ENCODE results near the gene RTKN. TPM values are rescaled to one million over a fixed set of nuclear protein-coding genes. Genes with fewer than 3 reads are reported as not detected.
"Not testable (repeated sequence)": the region's sequence is repeated elsewhere in the genome, so short reads cannot be mapped to it uniquely, and the experiment has no call there.

RTKN gene, protein sequence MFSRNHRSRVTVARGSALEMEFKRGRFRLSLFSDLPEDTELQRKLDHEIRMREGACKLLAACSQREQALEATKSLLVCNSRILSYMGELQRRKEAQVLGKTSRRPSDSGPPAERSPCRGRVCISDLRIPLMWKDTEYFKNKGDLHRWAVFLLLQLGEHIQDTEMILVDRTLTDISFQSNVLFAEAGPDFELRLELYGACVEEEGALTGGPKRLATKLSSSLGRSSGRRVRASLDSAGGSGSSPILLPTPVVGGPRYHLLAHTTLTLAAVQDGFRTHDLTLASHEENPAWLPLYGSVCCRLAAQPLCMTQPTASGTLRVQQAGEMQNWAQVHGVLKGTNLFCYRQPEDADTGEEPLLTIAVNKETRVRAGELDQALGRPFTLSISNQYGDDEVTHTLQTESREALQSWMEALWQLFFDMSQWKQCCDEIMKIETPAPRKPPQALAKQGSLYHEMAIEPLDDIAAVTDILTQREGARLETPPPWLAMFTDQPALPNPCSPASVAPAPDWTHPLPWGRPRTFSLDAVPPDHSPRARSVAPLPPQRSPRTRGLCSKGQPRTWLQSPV
- polyA plus RNA-seq (2013, experiment 1 of 4), result 41.6 TPM
- 39.2 TPM for polyA plus RNA-seq (2013, experiment 2 of 4)
- 35.6 TPM for polyA plus RNA-seq (2013, experiment 3 of 4)
- polyA plus RNA-seq (2013, experiment 4 of 4), result 42.6 TPM

DNA sequence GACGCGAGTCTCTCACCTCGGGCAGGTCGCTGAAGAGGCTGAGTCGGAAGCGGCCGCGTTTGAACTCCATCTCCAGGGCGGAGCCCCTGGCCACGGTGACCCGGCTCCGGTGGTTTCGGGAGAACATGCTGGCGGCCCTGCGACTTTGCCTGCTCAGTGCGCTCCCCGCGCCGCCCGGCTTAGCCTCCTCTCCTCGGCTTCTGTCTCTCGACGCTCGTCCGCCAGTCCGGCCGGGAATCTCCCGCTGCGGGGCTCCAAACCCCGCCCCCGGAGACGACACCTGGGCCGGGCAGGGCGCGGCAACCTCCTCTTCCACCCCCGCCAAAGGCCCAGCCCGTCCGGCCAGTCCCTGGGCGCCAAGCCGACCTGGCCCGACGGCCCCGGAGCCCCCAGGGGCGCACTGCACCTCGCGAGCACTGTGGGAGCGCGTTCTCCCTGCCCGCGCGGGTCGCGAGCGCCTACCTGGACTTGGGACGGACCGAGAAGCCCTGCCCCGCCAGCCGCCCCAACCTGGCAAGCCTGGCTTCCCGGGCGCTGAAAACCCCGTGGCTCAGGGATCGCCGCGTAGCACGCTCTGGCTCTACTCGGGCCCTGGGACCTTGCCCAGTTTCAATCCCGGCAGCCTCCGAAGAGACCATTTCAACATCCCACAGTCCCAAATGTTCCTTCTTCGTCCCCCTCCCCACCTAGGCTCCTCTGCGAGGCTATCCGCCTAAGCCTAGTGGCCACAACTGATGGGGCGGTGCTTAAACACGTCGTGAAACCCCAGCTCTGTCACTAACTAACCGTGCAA is at the start of gene RTKN:
TSS of gene RTKN (minus strand) at position 248 of the 793 bp plus-strand sequence. CDS start at position 127, 121 bp downstream.
- peaks cover 27% of the 10 kb centered on the region for H3K4me1 ChIP-seq (ENCODE audit: control insufficient read depth, insufficient read depth, low read length)
- no peaks in the 10 kb centered on the region for H3K36me3 ChIP-seq (ENCODE audit: control insufficient read depth, insufficient read depth, low read length)
- peak within 1 kb of the TSS; percentile 97 for H3K27ac ChIP-seq (ENCODE audit: insufficient read depth, low read depth, low read length, poor library complexity, severe bottlenecking)
- H3K27me3 ChIP-seq (ENCODE audit: control insufficient read depth, insufficient read depth, low read length, poor library complexity, severe bottlenecking), result peaks cover 34% of the 10 kb centered on the region
- H3K9me3 ChIP-seq (ENCODE audit: control insufficient read depth, low read length), result no peaks in the 10 kb centered on the region
- H3K4me3 ChIP-seq (ENCODE audit: insufficient read depth, low read depth, low read length), result peak within 1 kb of the TSS; percentile 64
- WGBS, 2 experiments, result 0 to 1% methylated on average over 75 of the region's 75 CpGs

DNA sequence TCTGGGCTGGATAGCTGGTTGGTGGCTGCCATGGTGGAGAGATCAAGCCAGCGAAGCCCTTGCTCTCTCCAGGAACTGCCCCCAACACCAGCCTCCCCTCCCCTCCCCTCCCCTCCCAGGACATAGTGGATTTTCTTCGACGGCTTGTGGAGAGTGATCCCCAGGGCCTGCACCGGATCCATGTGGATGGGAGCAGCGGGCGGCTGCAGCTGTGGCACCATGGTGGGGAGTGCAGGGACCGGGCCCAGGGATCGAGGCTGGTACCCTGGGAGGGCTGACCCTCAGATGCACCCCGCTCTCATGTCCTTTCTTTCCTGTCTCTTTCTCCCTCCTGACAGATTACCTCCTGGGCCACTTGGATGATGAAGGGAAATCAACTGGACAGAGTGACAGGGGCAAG is 48.2 kb upstream of the RTKN start:
- 86 to 95% methylated on average over 8 to 9 of the region's 9 CpGs for WGBS, 2 experiments
- no peak overlapping the region for H3K27ac ChIP-seq (ENCODE audit: insufficient read depth, low read depth, low read length, poor library complexity, severe bottlenecking)
- no peaks in the 10 kb centered on the region for H3K4me1 ChIP-seq (ENCODE audit: control insufficient read depth, insufficient read depth, low read length)
- peaks cover 21% of the 10 kb centered on the region for H3K36me3 ChIP-seq (ENCODE audit: control insufficient read depth, insufficient read depth, low read length)
- no peaks in the 10 kb centered on the region for H3K9me3 ChIP-seq (ENCODE audit: control insufficient read depth, low read length)
- H3K27me3 ChIP-seq (ENCODE audit: control insufficient read depth, insufficient read depth, low read length, poor library complexity, severe bottlenecking), result no peaks in the 10 kb centered on the region
- H3K4me3 ChIP-seq (ENCODE audit: insufficient read depth, low read depth, low read length), result no peak overlapping the region

DNA sequence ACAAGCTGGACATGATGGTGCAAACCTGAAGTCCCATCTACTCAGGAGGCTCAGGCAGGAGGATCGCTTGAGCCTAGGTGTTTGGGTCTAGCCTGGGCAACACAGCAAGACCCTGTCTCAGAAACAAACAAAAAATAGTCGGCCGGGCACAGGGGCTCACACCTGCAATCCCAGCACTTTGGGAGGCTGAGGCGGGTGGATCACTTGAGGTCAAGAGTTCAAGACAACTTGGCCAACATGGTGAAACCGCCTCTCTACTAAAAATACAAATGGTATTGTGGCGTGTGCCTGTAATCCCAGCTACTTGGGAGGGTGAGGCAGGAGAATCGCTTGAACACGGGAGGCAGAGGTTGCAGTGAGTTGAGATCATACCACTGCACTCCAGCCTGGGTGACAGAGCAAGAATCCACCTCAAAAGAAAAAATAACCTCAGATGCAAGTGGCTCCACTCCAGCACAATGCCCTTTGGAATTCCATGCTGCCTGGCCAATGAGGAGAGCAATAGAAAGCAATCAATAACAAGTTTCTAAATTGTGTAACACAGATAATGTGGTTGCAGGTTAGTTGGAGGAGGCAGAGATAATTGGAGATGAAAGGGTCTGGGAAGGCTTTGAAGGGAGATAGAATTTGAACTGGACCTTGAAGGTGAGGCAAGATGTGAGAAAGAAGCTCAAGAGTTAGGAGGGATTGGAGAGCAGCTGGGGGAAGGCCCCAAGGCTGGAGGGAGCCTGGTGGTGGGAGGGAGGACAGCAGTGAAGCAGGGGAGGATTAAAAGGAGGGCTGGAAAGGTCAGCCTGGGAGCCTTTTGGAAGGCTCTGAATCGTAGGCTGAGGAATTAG is 47.1 kb upstream of the RTKN start:
- Histone ChIP-seq H3K36me3 (ENCODE audit: control insufficient read depth, insufficient read depth, low read length) (peaks cover 21% of the 10 kb centered on the region), H3K4me1 (ENCODE audit: control insufficient read depth, insufficient read depth, low read length) (no peaks in the 10 kb centered on the region), H3K27ac (ENCODE audit: insufficient read depth, low read depth, low read length, poor library complexity, severe bottlenecking) (no peak overlapping the region), H3K9me3 (ENCODE audit: control insufficient read depth, low read length) (no peaks in the 10 kb centered on the region), H3K27me3 (ENCODE audit: control insufficient read depth, insufficient read depth, low read length, poor library complexity, severe bottlenecking) (no peaks in the 10 kb centered on the region), H3K4me3 (ENCODE audit: insufficient read depth, low read depth, low read length) (no peak overlapping the region)
- 91 to 92% methylated on average over 9 of the region's 9 CpGs for WGBS, 2 experiments

DNA sequence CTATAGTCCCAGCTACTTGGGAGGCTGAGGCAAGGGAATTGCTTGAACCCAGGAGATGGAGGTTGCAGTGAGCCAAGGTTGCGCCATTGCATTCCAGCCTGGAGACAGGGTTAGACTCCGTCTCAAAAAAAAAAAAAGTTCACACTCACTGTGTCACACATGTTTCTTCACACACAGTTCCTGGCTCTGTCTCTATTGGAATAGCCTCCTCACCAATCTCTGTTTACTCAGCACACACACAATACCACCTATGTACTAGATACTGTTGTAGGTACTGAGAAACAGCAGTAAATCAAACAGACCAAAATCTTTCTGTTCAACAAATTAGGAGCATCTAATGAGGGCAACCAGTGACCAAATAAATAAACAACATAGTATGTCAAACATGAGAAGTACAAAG is 44.4 kb upstream of the RTKN start:
- peaks cover 9% of the 10 kb centered on the region for H3K4me1 ChIP-seq (ENCODE audit: control insufficient read depth, insufficient read depth, low read length)
- H3K9me3 ChIP-seq (ENCODE audit: control insufficient read depth, low read length), result no peaks in the 10 kb centered on the region
- 98 to 100% methylated on average over 2 of the region's 2 CpGs for WGBS, 2 experiments
- no peaks in the 10 kb centered on the region for H3K27me3 ChIP-seq (ENCODE audit: control insufficient read depth, insufficient read depth, low read length, poor library complexity, severe bottlenecking)
- H3K27ac ChIP-seq (ENCODE audit: insufficient read depth, low read depth, low read length, poor library complexity, severe bottlenecking), result no peak overlapping the region
- no peak overlapping the region for H3K4me3 ChIP-seq (ENCODE audit: insufficient read depth, low read depth, low read length)
- peaks cover 13% of the 10 kb centered on the region for H3K36me3 ChIP-seq (ENCODE audit: control insufficient read depth, insufficient read depth, low read length)

DNA sequence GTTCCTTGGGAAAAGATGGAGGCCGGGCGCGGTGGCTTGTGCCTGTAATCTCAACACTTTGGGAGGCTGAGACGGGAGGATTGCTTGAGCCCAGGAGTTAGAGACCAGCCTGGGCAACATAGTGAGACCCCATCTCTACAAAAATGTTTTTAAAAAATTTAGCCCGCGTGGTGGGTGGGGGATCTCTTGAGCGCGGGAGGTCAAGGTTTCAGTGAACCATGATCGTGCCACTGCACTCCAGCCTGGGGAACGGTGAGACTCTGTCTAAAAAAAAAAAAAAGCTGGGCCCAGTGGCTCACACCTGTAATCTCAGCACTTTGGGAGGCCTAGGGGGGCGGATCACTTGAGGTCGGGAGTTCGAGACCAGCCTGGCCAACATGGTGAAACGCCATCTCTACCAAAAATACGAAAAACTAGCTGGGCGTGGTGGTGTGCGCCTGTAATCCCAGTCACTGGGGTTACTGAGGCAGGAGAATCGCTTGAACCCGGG is 42.0 kb upstream of the RTKN start:
- not testable (repeated sequence) for H3K9me3 ChIP-seq (ENCODE audit: control insufficient read depth, low read length); H3K27me3 ChIP-seq (ENCODE audit: control insufficient read depth, insufficient read depth, low read length, poor library complexity, severe bottlenecking); H3K36me3 ChIP-seq (ENCODE audit: control insufficient read depth, insufficient read depth, low read length); H3K27ac ChIP-seq (ENCODE audit: insufficient read depth, low read depth, low read length, poor library complexity, severe bottlenecking)
- H3K4me1 ChIP-seq (ENCODE audit: control insufficient read depth, insufficient read depth, low read length), result peaks cover 12% of the 10 kb centered on the region
- whole genome bisulfite sequencing, 2 experiments, result 89% methylated on average over 19 of the region's 19 CpGs
- peak overlapping the region; percentile 98 for H3K4me3 ChIP-seq (ENCODE audit: insufficient read depth, low read depth, low read length)

DNA sequence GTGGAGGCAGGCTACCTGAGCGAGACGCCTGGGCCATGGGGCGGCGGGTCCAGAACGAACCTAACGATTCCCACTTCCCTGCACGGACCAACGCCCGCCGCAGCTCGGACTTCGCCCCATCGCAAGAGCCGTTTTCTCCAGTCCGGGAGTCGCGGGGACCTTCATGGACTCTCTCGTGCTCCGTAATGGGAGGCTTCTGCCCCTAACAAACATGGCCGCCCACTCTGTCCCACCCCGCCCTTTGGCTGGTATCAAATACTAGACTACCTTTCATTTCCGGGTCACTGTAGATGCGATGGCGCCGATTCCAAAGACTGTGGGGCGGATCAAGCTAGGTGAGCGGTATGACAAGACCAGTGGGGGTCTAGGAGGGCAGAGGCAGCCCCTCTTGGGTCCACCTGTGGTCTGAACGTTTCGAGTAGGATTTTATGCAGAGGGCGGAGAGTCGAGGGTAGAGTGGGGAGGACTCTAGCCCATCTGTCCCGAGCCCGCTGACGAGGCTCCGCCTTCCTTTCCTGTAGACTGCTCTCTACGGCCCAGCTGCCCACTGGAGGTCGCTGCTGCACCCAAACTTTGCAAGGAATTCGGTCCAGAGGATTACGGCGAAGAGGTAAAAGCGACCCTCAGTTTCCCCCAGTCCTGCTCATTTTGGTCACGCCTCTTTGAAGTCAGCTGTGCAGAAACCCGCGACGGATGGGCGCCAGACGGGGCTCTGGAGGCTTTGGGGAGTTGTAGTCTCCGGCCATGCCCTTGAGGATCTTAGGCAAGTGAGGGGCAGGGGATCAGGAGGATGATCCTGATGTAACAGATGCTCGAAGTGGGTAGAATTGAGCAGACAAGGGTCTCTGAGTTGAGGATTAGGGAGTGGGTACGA is 41.3 kb upstream of the RTKN start, which contains the start of the genes CCDC142 and TTC31:
TSS of gene CCDC142 (minus strand) at position 198 of the 874 bp plus-strand sequence. CDS start at position 37, 161 bp downstream.
TSS of gene TTC31 (plus strand) at position 281 of the 874 bp plus-strand sequence. CDS start at position 296, 15 bp downstream.
- peak within 1 kb of the TSS; percentile 98 for H3K4me3 ChIP-seq (ENCODE audit: insufficient read depth, low read depth, low read length)
- WGBS, 2 experiments, result 2 to 3% methylated on average over 50 of the region's 50 CpGs
- no peaks in the 10 kb centered on the region for H3K9me3 ChIP-seq (ENCODE audit: control insufficient read depth, low read length)
- H3K36me3 ChIP-seq (ENCODE audit: control insufficient read depth, insufficient read depth, low read length), result no peaks in the 10 kb centered on the region
- H3K27me3 ChIP-seq (ENCODE audit: control insufficient read depth, insufficient read depth, low read length, poor library complexity, severe bottlenecking), result no peaks in the 10 kb centered on the region
- peak within 1 kb of the TSS; percentile 70 for H3K27ac ChIP-seq (ENCODE audit: insufficient read depth, low read depth, low read length, poor library complexity, severe bottlenecking)
- H3K4me1 ChIP-seq (ENCODE audit: control insufficient read depth, insufficient read depth, low read length), result peaks cover 12% of the 10 kb centered on the region

DNA sequence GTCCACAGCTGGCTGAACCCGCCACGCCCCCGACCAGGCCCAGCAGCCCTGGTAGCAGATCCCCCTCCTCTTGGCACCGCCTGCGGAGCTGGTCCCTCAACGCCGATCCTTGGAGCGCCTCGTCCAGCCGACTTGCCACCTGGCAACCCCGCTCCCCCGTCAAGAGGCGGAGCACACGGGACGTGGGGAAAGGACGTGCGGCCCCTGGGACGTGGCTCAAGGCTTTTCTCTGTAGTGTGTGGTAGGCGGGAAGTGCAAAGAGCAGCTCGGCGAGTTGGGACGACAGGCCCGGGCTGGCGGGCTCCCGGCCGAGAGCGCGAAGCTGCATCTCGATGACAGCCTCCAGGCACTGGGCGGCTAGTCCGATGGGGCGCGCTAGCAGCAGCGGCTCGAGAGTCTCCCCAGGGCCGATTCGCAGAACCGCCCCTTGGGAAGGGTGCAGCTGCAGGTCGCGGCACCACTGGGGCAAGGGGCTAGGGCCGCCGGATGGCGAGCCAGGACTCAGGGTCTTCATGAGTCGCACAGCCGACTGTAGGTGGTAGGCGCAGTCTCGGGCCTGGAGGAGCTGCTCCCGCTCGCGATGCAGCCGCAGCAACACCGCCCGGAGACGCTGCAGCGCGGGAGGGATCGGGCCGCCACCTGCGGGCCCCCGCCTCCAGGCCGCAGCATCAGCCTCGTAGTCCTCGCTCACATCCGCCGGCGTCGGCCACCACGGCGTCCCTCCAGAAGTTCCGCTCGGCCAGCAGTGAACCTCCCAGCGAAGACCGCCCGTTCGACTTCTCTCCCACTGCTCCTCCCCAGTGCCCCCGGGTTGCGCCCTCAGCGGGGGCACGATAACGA is 40.4 kb upstream of the RTKN start:
- Histone ChIP-seq H3K27me3 (ENCODE audit: control insufficient read depth, insufficient read depth, low read length, poor library complexity, severe bottlenecking) (no peaks in the 10 kb centered on the region), H3K4me3 (ENCODE audit: insufficient read depth, low read depth, low read length) (peak overlapping the region; percentile 98), H3K27ac (ENCODE audit: insufficient read depth, low read depth, low read length, poor library complexity, severe bottlenecking) (peak overlapping the region; percentile 1), H3K9me3 (ENCODE audit: control insufficient read depth, low read length) (no peaks in the 10 kb centered on the region), H3K4me1 (ENCODE audit: control insufficient read depth, insufficient read depth, low read length) (peaks cover 12% of the 10 kb centered on the region), H3K36me3 (ENCODE audit: control insufficient read depth, insufficient read depth, low read length) (no peaks in the 10 kb centered on the region)
- 1 to 2% methylated on average over 80 of the region's 80 CpGs for WGBS, 2 experiments

DNA sequence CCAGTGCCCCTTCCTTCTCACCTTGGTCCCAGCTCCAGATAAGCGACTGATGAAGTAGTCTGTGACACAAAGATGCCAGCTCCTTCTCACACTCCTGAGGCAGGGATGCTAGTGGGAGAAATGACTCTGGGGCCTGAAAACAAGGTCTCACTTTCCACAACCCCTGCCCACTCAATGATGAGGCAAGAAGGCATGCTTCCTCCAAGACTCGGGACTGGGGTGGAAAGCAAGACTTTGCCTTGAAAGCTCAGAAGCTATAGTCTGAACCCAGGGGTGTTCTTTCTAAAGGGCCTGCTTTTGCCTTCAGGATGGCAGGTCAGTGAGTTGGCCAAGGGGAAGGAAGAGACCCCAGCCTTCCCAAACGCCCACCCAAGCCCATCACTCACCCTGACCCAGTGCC is 39.7 kb upstream of the RTKN start:
- H3K9me3 ChIP-seq (ENCODE audit: control insufficient read depth, low read length), result no peaks in the 10 kb centered on the region
- WGBS, 2 experiments, result 86 to 89% methylated on average over 3 of the region's 3 CpGs
- H3K4me1 ChIP-seq (ENCODE audit: control insufficient read depth, insufficient read depth, low read length), result peaks cover 12% of the 10 kb centered on the region
- no peaks in the 10 kb centered on the region for H3K27me3 ChIP-seq (ENCODE audit: control insufficient read depth, insufficient read depth, low read length, poor library complexity, severe bottlenecking)
- no peaks in the 10 kb centered on the region for H3K36me3 ChIP-seq (ENCODE audit: control insufficient read depth, insufficient read depth, low read length)
- H3K27ac ChIP-seq (ENCODE audit: insufficient read depth, low read depth, low read length, poor library complexity, severe bottlenecking), result no peak overlapping the region
- H3K4me3 ChIP-seq (ENCODE audit: insufficient read depth, low read depth, low read length), result peak overlapping the region; percentile 98
